Activated T-cell treated with anti-CD3 and anti-CD28 coated beads, Interleukin-2, amount 50 U/mL, for 72 hours (primary cell): ENCODE data around the gene ZNF521. TPM values are rescaled to one million over a fixed set of nuclear protein-coding genes. Genes with fewer than 3 reads are reported as not detected.

Experiments
- ATAC-seq, 2 donors: fragments of 150-1000 bp; cut with Tn5 transposase; replicated peaks in 1 of 2; 2 replicates each; pipeline ENCODE4 v1.10.0; 2021; ENCODE audit warnings: moderate library complexity in 2 of 2, mild to moderate bottlenecking in 1 of 2
- DNase-seq, 2 donors: peaks; one replicate each; pipeline ENCODE4 v3.0.0; 2021 to 2022; ENCODE audit warnings: mixed read lengths in 1 of 2
- H3K27ac Mint-ChIP-seq: one replicate; pipeline ENCODE4 v1.8.0; 2022; ENCODE audit warnings: mild to moderate bottlenecking, moderate library complexity, mixed read lengths
- H3K27me3 Mint-ChIP-seq: one replicate; pipeline ENCODE4 v1.8.0; 2022; ENCODE audit warnings: low read depth, mixed read lengths
- H3K36me3 Mint-ChIP-seq, 2 donors: one replicate each; pipeline ENCODE4 v1.8.0; 2022; ENCODE audit warnings: mixed read lengths in 2 of 2, mild to moderate bottlenecking in 1 of 2; ENCODE audit not compliant: insufficient read depth in 2 of 2
- H3K4me1 Mint-ChIP-seq: one replicate; pipeline ENCODE4 v1.8.0; 2022; ENCODE audit warnings: low read depth, mixed read lengths
- H3K4me3 Mint-ChIP-seq, 2 donors: one replicate each; pipeline ENCODE4 v1.8.0; 2022; ENCODE audit warnings: mild to moderate bottlenecking in 2 of 2, mixed read lengths in 2 of 2, moderate library complexity in 2 of 2
- H3K9me3 Mint-ChIP-seq, 2 donors: one replicate each; pipeline ENCODE4 v1.8.0; 2022; ENCODE audit warnings: mixed read lengths in 2 of 2
- total RNA-seq, 2 donors: library from RNA; stranded (reverse); gene quantifications; one replicate each; pipeline ENCODE4 v1.2.3, GENCODE V29; 2022

The ZNF521 gene
- total RNA-seq, 2 donors from 2014 or later = not detected

DNA sequence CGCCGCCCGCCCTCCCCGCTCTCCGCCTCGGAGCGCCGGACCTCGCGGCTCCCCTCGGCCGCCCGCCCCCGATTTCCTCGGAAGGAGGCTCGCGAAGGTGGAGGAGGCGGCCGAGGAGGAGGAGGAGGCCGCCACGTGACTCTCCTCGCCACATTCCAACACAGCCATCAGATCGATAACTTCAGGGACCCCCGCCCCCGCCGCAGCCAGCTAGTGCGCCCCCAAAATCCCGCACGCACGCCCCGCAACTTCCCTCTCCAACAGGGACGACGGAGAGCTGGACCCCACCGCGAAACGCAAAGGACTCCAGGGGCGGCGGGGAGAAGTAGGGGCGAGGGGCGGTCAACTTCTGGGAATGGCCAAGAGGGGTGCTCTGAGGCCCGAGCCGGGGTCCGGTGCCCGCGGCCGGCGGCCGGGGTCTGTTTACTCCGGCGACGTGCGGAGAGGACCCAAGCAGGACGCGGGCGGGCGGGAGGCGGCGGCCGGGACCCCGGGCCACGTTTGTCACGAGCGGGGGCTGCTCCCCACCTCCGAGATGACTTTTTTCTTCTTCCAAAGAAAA, 2.0 kb downstream of the ZNF521 start:
- Mint-ChIP-seq H3K27me3 (peaks cover 76% of the 10 kb centered on the region), H3K36me3 (peaks cover 3 to 4% of the 10 kb centered on the region in 2 donors), H3K4me3 (peak overlapping the region; percentile 91 to 92), H3K27ac (no peak overlapping the region), H3K4me1 (peaks cover 16% of the 10 kb centered on the region), H3K9me3 (no peaks in the 10 kb centered on the region)
- no peak for DNase-seq
- no peak for ATAC-seq

DNA sequence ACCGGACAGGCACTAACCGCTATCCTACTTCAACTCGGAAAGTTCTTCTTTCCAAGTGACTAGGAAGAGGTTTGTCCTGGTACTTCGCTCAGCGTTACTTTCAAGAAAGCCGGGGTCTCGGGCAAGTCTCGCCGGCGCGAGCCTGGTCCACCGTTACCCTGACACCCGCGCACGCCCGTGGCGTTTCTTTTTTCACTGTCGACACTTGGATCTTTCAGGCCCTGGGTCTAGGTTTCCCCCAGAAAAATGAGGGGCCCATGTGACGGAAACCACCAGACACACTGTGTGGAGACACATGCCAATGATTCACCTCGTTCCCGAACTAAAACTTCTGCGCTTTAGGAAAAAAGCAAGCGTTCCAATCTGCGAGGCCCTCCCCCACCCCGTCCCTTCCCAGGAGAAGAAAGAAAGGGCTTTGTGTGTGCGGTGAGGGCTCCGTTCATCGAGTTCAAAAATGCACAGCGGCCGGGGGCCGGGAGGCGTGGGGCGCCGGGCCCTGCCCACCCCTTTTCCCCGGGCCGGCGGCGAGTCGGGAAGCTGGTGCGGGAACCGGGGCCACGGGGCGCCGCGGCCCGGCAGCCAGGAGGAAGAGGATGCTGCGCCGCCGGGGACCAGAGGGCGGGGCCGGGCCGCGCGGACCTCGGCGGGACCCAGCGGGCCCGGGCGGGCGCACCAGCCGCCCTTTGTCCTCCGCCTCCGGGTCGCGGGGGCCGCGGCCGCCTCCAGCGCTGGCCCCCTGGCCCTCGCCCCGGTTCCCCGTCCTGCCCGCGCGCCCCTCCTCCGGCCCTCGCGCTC, 2.6 kb downstream of the ZNF521 start:
- peak; percentile 1 to 4 for DNase-seq
- Mint-ChIP-seq H3K36me3 (peaks cover 3 to 4% of the 10 kb centered on the region in 2 donors), H3K4me3 (peak overlapping the region; percentile 79 to 84), H3K9me3 (no peaks in the 10 kb centered on the region), H3K4me1 (peaks cover 16% of the 10 kb centered on the region), H3K27ac (no peak overlapping the region), H3K27me3 (peaks cover 81% of the 10 kb centered on the region)
- peak in 1 of 2 donors; percentile 43 for ATAC-seq

- peaks cover 76% of the 10 kb centered on the region for H3K27me3 Mint-ChIP-seq
- no peaks in the 10 kb centered on the region for H3K9me3 Mint-ChIP-seq
- peaks cover 16% of the 10 kb centered on the region for H3K4me1 Mint-ChIP-seq
- DNase-seq = no peak
- no peak for ATAC-seq
- H3K4me3 Mint-ChIP-seq = peak overlapping the region in 1 of 2 donors; percentile 79
- no peak overlapping the region for H3K27ac Mint-ChIP-seq
- H3K36me3 Mint-ChIP-seq = peaks cover 3 to 4% of the 10 kb centered on the region in 2 donors
Measured at GRCh38 chr18:25348386-25349130, 3.4 kb downstream of the ZNF521 start.

DNA sequence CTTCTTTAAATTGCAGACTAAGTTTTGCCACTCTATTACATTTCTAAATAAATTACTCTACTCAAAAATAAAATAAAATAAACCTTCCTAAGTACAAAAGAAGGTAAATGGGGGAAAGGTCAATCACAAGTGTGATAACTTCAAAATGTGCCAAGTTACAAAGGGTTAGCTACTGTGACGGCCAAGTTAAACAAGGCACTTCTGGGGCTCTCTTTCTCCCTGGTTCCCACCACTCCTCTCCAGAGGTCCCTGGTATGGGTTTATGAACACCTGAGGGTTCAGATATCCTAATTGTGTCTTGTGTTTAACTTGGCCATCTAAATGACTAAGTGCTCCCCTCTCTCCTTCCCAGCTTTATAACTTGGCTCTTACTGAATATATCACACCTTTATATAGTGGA, 5.4 kb downstream of the ZNF521 start:
- no peaks in the 10 kb centered on the region for H3K9me3 Mint-ChIP-seq
- no peak overlapping the region for H3K27ac Mint-ChIP-seq
- DNase-seq (no peak), ATAC-seq (no peak)
- no peak overlapping the region for H3K4me3 Mint-ChIP-seq
- H3K27me3 Mint-ChIP-seq = peaks cover 72% of the 10 kb centered on the region
- peaks cover 3 to 4% of the 10 kb centered on the region in 2 donors for H3K36me3 Mint-ChIP-seq
- peaks cover 16% of the 10 kb centered on the region for H3K4me1 Mint-ChIP-seq

GRCh38 chr18:25345081-25345866, 6.7 kb downstream of the ZNF521 start:
- H3K9me3 Mint-ChIP-seq = no peaks in the 10 kb centered on the region
- ATAC-seq = no peak
- no peak overlapping the region for H3K27ac Mint-ChIP-seq
- H3K36me3 Mint-ChIP-seq = no peaks in the 10 kb centered on the region
- peaks cover 68% of the 10 kb centered on the region for H3K27me3 Mint-ChIP-seq
- peaks cover 4% of the 10 kb centered on the region for H3K4me1 Mint-ChIP-seq
- DNase-seq = no peak
- H3K4me3 Mint-ChIP-seq = no peak overlapping the region

DNA sequence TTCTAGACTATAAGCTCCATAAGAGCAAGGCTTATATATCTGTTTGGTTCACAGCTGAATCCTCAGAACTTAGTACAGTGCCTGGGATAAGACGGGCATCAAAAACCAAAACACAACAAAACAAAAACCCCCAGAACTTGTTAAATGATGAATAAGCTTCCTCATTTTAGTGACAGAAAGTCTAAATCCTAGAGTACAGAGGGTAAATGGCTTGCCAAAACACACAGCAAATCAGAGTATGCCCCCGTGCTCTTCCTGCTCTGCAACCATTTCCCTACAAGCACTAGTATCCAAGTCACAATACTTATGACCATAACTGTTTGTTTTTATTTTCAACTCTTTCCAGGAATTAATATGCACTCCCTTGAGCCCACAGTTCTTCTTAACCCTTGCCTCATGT, 10.1 kb downstream of the ZNF521 start:
- DNase-seq = no peak
- peaks cover 47% of the 10 kb centered on the region for H3K27me3 Mint-ChIP-seq
- H3K4me1 Mint-ChIP-seq = no peaks in the 10 kb centered on the region
- ATAC-seq = no peak
- no peak overlapping the region for H3K27ac Mint-ChIP-seq
- no peaks in the 10 kb centered on the region for H3K36me3 Mint-ChIP-seq
- H3K9me3 Mint-ChIP-seq = no peaks in the 10 kb centered on the region
- no peak overlapping the region for H3K4me3 Mint-ChIP-seq

DNA sequence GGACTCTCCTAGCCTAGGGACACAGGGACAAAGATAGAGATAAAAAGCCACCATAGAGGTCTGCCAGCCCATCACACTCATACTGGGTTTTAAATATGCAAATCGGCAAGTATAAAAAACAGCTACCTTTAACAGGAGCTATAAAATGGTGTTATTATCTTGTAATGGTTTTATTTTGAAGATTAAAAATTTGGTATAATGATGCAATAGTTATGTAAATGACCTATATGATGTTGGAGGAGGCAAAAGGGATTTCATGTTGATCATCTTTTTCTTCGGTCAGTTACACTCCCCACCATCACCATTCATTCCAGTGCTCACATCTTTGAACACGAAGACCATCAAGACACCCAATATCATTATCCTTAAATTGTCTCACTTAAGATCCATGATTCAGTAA, 11.2 kb downstream of the ZNF521 start:
- no peaks in the 10 kb centered on the region for H3K36me3 Mint-ChIP-seq
- H3K4me3 Mint-ChIP-seq = no peak overlapping the region
- ATAC-seq (no peak), DNase-seq (no peak)
- no peaks in the 10 kb centered on the region for H3K9me3 Mint-ChIP-seq
- no peak overlapping the region for H3K27ac Mint-ChIP-seq
- H3K27me3 Mint-ChIP-seq = peaks cover 39% of the 10 kb centered on the region
- no peaks in the 10 kb centered on the region for H3K4me1 Mint-ChIP-seq

DNA sequence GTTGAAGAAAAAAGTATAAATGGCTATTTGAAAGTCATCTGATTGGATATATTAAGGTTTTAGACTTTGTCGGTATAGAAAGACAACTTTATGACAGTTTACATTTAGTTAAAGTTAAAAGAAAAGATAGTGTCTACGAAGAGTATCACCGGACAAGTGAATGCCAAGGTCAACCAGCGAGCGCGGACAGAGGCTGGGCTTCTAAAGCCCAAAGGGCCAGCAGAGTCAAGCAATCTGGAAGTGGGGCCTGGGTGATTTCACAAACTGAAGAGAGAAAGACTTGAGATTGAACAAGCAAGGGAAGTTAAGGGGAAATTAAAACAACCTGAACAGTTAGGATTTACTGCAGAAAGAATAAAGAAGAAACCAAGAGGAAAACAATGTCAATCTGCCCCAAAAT, 16.3 kb downstream of the ZNF521 start:
- ATAC-seq (no peak), DNase-seq (no peak)
- Mint-ChIP-seq H3K27ac (no peak overlapping the region), H3K9me3 (no peaks in the 10 kb centered on the region), H3K27me3 (peaks cover 11% of the 10 kb centered on the region), H3K4me3 (no peak overlapping the region), H3K36me3 (no peaks in the 10 kb centered on the region), H3K4me1 (no peaks in the 10 kb centered on the region)

DNA sequence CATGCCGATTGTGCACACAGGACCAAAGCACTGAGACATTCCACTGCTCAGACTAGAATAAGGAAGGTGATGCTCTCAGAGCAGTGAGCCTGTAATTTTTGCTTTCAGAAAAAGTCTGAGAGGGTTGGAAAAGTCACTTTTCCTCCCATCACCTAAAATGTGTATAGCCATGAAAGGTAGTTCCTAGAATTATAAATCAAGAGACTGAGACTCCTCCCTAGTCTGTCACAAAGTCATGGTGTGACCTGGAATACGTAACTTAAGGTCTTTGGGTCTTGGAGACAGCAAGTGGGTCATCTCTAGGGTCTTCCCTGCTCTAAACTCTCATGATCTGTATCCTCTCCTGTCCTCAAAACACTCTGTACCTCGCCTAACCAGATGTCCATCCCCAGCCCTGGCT, 16.9 kb downstream of the ZNF521 start:
- no peaks in the 10 kb centered on the region for H3K9me3 Mint-ChIP-seq
- no peak for ATAC-seq
- H3K4me1 Mint-ChIP-seq = no peaks in the 10 kb centered on the region
- no peak for DNase-seq
- no peak overlapping the region for H3K27ac Mint-ChIP-seq
- no peak overlapping the region for H3K4me3 Mint-ChIP-seq
- H3K36me3 Mint-ChIP-seq = no peaks in the 10 kb centered on the region
- peaks cover 11% of the 10 kb centered on the region for H3K27me3 Mint-ChIP-seq

DNA sequence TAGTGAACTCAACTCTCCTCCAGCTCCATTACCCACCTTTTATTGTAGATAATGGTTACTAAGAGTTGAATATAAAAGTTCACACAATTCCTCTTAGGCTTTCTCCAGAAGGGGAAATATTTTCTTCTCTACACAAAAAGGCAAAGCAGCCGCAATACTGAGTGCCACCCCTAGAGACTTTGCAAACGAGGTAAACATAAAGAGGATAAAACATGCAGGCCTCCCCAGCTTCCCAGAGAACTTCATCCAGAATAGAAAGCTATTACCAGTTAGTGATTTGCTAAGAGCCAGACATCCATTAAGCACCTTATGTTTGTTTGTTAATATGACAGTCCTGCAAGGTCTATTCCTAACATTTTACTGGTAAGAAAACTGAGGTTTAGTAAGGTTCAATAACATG, 17.4 kb downstream of the ZNF521 start:
- Mint-ChIP-seq H3K36me3 (no peaks in the 10 kb centered on the region), H3K4me3 (no peak overlapping the region), H3K9me3 (no peaks in the 10 kb centered on the region), H3K27ac (no peak overlapping the region), H3K4me1 (no peaks in the 10 kb centered on the region), H3K27me3 (peaks cover 11% of the 10 kb centered on the region)
- ATAC-seq = no peak
- DNase-seq = no peak

DNA sequence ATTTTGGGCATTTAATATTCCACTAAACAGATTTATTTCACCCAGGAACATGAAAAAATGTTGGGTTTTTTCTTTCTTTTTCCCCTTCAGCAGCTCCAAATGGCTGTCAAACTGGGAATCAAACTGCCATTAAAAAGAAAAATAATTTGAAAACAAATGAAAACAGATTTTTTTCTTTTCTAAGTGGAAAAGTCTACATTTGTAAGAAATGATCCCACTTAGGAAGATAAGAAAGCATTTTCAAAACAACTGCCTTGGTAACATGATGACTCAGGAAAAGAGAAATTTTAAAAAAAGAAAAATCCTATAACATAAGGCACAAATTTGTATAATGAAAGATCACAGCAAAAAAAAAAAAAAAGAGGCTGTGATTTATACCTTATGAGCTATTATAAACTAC, 20.0 kb downstream of the ZNF521 start:
- Mint-ChIP-seq H3K4me1 (no peaks in the 10 kb centered on the region), H3K9me3 (peaks cover 0 to 2% of the 10 kb centered on the region in 2 donors), H3K4me3 (no peak overlapping the region), H3K36me3 (peaks cover 0 to 3% of the 10 kb centered on the region in 2 donors), H3K27me3 (peaks cover 11% of the 10 kb centered on the region), H3K27ac (no peak overlapping the region)
- ATAC-seq (no peak), DNase-seq (no peak)

DNA sequence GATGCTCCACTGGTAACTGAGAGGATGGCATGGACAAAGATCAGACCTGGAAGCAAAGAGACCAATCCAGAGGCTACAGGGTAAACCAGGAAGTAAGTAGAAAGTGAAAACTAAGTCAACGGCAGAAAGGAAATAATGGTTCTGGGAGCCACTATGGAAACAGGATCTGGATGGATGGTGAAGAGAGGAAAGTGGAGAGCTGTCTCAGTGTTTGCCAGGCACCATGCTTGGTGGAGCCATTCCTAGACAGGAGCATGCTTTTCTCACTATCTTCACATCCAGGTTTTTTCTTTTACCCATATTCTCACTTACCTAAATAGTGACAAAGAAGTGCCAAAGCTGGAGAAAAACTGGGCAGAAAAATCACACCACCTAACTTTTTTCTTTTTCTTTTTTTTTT, 22.2 kb downstream of the ZNF521 start:
- Mint-ChIP-seq H3K4me1 (no peaks in the 10 kb centered on the region), H3K36me3 (peaks cover 0 to 3% of the 10 kb centered on the region in 2 donors), H3K27ac (no peak overlapping the region), H3K27me3 (peaks cover 27% of the 10 kb centered on the region), H3K9me3 (peaks cover 0 to 2% of the 10 kb centered on the region in 2 donors), H3K4me3 (no peak overlapping the region)
- ATAC-seq = no peak
- DNase-seq = no peak

DNA sequence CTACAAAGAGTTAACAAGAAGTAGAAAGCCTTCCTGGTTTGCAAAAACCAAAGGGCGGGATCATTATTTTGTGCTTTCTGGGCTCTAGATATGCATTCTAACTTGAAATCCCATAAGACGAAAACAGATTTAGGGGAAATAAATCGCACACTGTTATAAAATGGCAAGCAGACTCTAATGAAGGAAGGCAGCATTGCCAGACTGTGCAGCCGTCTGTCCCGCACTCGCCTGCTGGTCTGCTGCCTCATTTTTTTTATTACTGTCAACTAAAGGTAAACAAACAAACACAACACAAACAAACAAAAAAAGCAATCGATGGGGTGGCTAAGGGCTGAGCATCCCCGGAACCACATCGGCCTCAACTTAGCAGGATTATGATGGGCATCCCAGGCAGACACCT, 24.4 kb downstream of the ZNF521 start:
- H3K9me3 Mint-ChIP-seq = peaks cover 0 to 5% of the 10 kb centered on the region in 2 donors
- peaks cover 22% of the 10 kb centered on the region for H3K27me3 Mint-ChIP-seq
- ATAC-seq = no peak
- H3K4me1 Mint-ChIP-seq = no peaks in the 10 kb centered on the region
- H3K4me3 Mint-ChIP-seq = no peak overlapping the region
- DNase-seq = no peak
- no peak overlapping the region for H3K27ac Mint-ChIP-seq
- peaks cover 0 to 3% of the 10 kb centered on the region in 2 donors for H3K36me3 Mint-ChIP-seq
